Stimulated activated CD8-positive, alpha-beta memory T cell treated with anti-CD3 and anti-CD28 coated beads, Interleukin-15, amount 100 ng/mL, for 4 hours (primary cell): ENCODE results near the gene GDAP2.

Experiments
- DNase-seq, 2 donors: peaks; one replicate each; pipeline ENCODE4 v3.0.0-alpha.2; 2020; ENCODE audit warnings: low read depth in 2 of 2

Gene GDAP2

GRCh38 chr1:117842408-117843170, 86.8 kb downstream of the GDAP2 start:
- DNase-seq, result no peak

GRCh38 chr1:117841117-117841650, 88.2 kb downstream of the GDAP2 start:
- no peak for DNase-seq

GRCh38 chr1:117838911-117839310, 90.5 kb downstream of the GDAP2 start:
- DNase-seq, result no peak

GRCh38 chr1:117836069-117836468, 93.4 kb downstream of the GDAP2 start:
- no peak for DNase-seq

GRCh38 chr1:117834416-117834815, 95.0 kb downstream of the GDAP2 start:
- DNase-seq, result no peak

GRCh38 chr1:117832453-117832852, 97.0 kb downstream of the GDAP2 start:
- DNase-seq, result no peak

GRCh38 chr1:117830222-117830621, 99.2 kb downstream of the GDAP2 start:
- DNase-seq, result no peak

- DNase-seq, result no peak
Measured at GRCh38 chr1:117828201-117828600, 101.2 kb downstream of the GDAP2 start.

GRCh38 chr1:117826540-117827078, 102.8 kb downstream of the GDAP2 start:
- DNase-seq, result no peak

GRCh38 chr1:117826119-117826518, 103.3 kb downstream of the GDAP2 start:
- DNase-seq, result no peak

GRCh38 chr1:117825414-117825813, 104.0 kb downstream of the GDAP2 start:
- no peak for DNase-seq

- no peak for DNase-seq
Measured at GRCh38 chr1:117824616-117825015, 104.8 kb downstream of the GDAP2 start.

- DNase-seq, result no peak
Measured at GRCh38 chr1:117821774-117822482, 107.5 kb downstream of the GDAP2 start.

- DNase-seq, result no peak
Measured at GRCh38 chr1:117821382-117821755, 108.1 kb downstream of the GDAP2 start.

- DNase-seq, result no peak
Measured at GRCh38 chr1:117820694-117821381, 108.6 kb downstream of the GDAP2 start.

GRCh38 chr1:117820096-117820495, 109.3 kb downstream of the GDAP2 start:
- DNase-seq, result no peak

GRCh38 chr1:117819301-117819700, 110.1 kb downstream of the GDAP2 start:
- no peak for DNase-seq

GRCh38 chr1:117818456-117818855, 111.0 kb downstream of the GDAP2 start:
- no peak for DNase-seq

- no peak for DNase-seq
Measured at GRCh38 chr1:117817629-117818028, 111.8 kb downstream of the GDAP2 start.

GRCh38 chr1:117815926-117816325, 113.5 kb downstream of the GDAP2 start:
- no peak for DNase-seq

GRCh38 chr1:117814856-117815797, 114.3 kb downstream of the GDAP2 start:
- no peak for DNase-seq
